Loucy (cell line): ENCODE results near the gene ZCRB1.

ENCODE experiments used
- H2AFZ ChIP-seq: fragments of 200-600 bp; sonication (generic); 2 replicates; pipeline ENCODE4 v1.6.0; 2016; ENCODE audit warnings: antibody characterized with exemption, mild to moderate bottlenecking, low read length, moderate library complexity
- H3F3A ChIP-seq: fragments of 200-600 bp; 2 replicates; pipeline ENCODE4 v1.6.0; 2016; ENCODE audit warnings: antibody characterized with exemption, low read depth, mild to moderate bottlenecking
- H3K27me3 ChIP-seq: fragments of 200-600 bp; sonication (generic); 2 replicates; pipeline ENCODE4 v1.6.1; 2014; ENCODE audit warnings: low read length, mild to moderate bottlenecking; ENCODE audit not compliant: insufficient read depth, poor library complexity, severe bottlenecking
- H3K36me3 ChIP-seq: fragments of 200-600 bp; sonication (generic); 2 replicates; pipeline ENCODE4 v1.6.1; 2016; ENCODE audit warnings: low read length; ENCODE audit not compliant: insufficient read depth
- H3K4me1 ChIP-seq: fragments of 200-600 bp; sonication (generic); 2 replicates; pipeline ENCODE4 v1.5.1; 2014; ENCODE audit warnings: low read length, mild to moderate bottlenecking; ENCODE audit not compliant: insufficient read depth, poor library complexity, severe bottlenecking
- H3K4me2 ChIP-seq: fragments of 200-600 bp; sonication (generic); 2 replicates; pipeline ENCODE4 v1.6.0; 2014; ENCODE audit warnings: antibody characterized with exemption, low read length, low read depth, mild to moderate bottlenecking; ENCODE audit not compliant: poor library complexity, severe bottlenecking
- H3K4me3 ChIP-seq: fragments of 200-600 bp; sonication (generic); 2 replicates; pipeline ENCODE4 v1.5.1; 2014; ENCODE audit warnings: low read length, mild to moderate bottlenecking, mixed read lengths; ENCODE audit not compliant: poor library complexity, severe bottlenecking
- H3K79me2 ChIP-seq: fragments of 200-600 bp; sonication (generic); 2 replicates; pipeline ENCODE4 v1.6.1; 2014; ENCODE audit warnings: low read length; ENCODE audit not compliant: insufficient read depth
- H3K9ac ChIP-seq: fragments of 200-600 bp; sonication (generic); 2 replicates; pipeline ENCODE4 v1.6.0; 2014; ENCODE audit warnings: mild to moderate bottlenecking, low read depth, low read length, moderate library complexity; ENCODE audit not compliant: poor library complexity, severe bottlenecking
- H3K9me2 ChIP-seq: fragments of 200-600 bp; sonication (generic); replicated peaks from 2 replicates; pipeline ENCODE4 v1.6.1; 2016; ENCODE audit warnings: low read depth, low read length, mixed read lengths
- H3K9me3 ChIP-seq: fragments of 200-600 bp; sonication (generic); 2 replicates; pipeline ENCODE4 v1.6.1; 2014; ENCODE audit warnings: mild to moderate bottlenecking, antibody characterized with exemption, low read length, low read depth; ENCODE audit not compliant: insufficient read depth
- H4K20me1 ChIP-seq: fragments of 200-600 bp; sonication (generic); 2 replicates; pipeline ENCODE4 v1.6.0; 2014; ENCODE audit warnings: antibody characterized with exemption, low read length, mild to moderate bottlenecking; ENCODE audit not compliant: insufficient read depth, poor library complexity, severe bottlenecking
- CTCF ChIP-seq: fragments of 200-600 bp; sonication (generic); conservative IDR thresholded peaks from 2 replicates; pipeline ENCODE4 v1.5.1; 2014; ENCODE audit warnings: mild to moderate bottlenecking, antibody characterized with exemption, low read length
- EZH2phosphoT487 ChIP-seq: fragments of 200-600 bp; IDR thresholded peaks from 2 replicates; pipeline ENCODE4 v1.6.1; 2018; ENCODE audit warnings: antibody characterized with exemption, mild to moderate bottlenecking, moderate library complexity, borderline replicate concordance

ZCRB1 gene

DNA sequence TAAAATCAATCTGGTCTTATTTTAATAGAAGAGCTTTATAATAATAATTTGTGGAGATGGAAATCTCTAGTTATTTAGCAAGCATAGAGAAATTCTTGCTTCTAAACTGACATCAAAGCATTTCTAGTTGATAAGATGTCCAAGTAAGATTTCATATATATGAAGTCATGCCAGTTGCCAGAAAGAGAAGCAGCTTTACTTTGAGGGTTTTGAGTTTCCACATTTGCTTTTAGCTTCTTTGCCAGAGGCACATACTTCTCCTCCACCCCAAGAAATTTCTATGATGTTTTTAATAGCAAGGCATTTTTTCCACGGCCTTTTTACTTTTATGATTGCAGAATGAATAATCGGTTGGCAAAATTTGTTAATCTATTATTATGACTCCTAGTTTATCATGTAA lies 63.6 kb downstream of the ZCRB1 start:
- no peaks in the 10 kb centered on the region for H3K79me2 ChIP-seq
- H3K9ac ChIP-seq = no peak overlapping the region
- no peak overlapping the region for H3K4me2 ChIP-seq
- H3K9me2 ChIP-seq = no peaks in the 10 kb centered on the region
- no peaks in the 10 kb centered on the region for H4K20me1 ChIP-seq
- H3K27me3 ChIP-seq = no peaks in the 10 kb centered on the region
- no peaks in the 10 kb centered on the region for H3K4me1 ChIP-seq
- no peaks in the 10 kb centered on the region for H3K9me3 ChIP-seq
- TF ChIP-seq EZH2phosphoT487 (no peak), CTCF (no peak)
- H3F3A ChIP-seq = 0 out of 2 replicates have a peak, but pooled peaks cover 2% of the 10 kb centered on the region
- no peak overlapping the region for H3K4me3 ChIP-seq
- H2AFZ ChIP-seq = no peak overlapping the region
- no peaks in the 10 kb centered on the region for H3K36me3 ChIP-seq
